ENCODE data around the gene ZFPL1.

- TF ChIP-seq, protein P1, sequence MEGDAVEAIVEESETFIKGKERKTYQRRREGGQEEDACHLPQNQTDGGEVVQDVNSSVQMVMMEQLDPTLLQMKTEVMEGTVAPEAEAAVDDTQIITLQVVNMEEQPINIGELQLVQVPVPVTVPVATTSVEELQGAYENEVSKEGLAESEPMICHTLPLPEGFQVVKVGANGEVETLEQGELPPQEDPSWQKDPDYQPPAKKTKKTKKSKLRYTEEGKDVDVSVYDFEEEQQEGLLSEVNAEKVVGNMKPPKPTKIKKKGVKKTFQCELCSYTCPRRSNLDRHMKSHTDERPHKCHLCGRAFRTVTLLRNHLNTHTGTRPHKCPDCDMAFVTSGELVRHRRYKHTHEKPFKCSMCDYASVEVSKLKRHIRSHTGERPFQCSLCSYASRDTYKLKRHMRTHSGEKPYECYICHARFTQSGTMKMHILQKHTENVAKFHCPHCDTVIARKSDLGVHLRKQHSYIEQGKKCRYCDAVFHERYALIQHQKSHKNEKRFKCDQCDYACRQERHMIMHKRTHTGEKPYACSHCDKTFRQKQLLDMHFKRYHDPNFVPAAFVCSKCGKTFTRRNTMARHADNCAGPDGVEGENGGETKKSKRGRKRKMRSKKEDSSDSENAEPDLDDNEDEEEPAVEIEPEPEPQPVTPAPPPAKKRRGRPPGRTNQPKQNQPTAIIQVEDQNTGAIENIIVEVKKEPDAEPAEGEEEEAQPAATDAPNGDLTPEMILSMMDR (IDR thresholded peaks at IDR 0.05), result no peak
- no peak for TF ChIP-seq POLR2A (IDR thresholded peaks at IDR 0.05)
Observed at GRCh38 chr11:65113839-65114238, 29.8 kb downstream of the ZFPL1 start.
